ENCODE results near the gene SLC5A3.

DNA sequence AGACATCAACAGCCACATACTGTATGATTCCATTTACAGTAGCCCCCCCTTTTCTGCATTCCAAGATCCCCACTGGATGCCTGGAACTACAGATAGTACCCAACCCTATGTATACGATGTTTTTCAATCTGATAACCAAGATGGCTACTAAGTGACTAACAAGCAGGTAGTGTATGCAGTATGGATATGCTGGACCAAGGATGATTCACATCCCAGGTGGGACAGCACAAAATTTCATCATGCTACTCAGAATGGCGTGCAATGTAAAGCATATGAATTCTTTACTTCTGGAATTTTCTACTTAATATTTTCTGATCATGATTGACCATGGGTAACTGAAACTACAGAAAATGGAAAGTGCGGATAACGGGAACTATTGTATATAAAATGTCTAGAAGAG is 30.0 kb upstream of the SLC5A3 start:
- TF ChIP-seq, protein P1, sequence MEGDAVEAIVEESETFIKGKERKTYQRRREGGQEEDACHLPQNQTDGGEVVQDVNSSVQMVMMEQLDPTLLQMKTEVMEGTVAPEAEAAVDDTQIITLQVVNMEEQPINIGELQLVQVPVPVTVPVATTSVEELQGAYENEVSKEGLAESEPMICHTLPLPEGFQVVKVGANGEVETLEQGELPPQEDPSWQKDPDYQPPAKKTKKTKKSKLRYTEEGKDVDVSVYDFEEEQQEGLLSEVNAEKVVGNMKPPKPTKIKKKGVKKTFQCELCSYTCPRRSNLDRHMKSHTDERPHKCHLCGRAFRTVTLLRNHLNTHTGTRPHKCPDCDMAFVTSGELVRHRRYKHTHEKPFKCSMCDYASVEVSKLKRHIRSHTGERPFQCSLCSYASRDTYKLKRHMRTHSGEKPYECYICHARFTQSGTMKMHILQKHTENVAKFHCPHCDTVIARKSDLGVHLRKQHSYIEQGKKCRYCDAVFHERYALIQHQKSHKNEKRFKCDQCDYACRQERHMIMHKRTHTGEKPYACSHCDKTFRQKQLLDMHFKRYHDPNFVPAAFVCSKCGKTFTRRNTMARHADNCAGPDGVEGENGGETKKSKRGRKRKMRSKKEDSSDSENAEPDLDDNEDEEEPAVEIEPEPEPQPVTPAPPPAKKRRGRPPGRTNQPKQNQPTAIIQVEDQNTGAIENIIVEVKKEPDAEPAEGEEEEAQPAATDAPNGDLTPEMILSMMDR (IDR thresholded peaks at IDR 0.05) = no peak
- TF ChIP-seq POLR2A (IDR thresholded peaks at IDR 0.05) = no peak

All from heart left ventricle (tissue), 13 donors.